Testis (tissue), 3 donors: Measurements from ENCODE around the gene FBLN2. TPM values are rescaled to one million over a fixed set of nuclear protein-coding genes. Genes with fewer than 3 reads are reported as not detected.

ENCODE experiments used
- DNase-seq: peaks from one replicate; pipeline ENCODE4 v3.0.0-alpha.2; 2019
- H3K27ac ChIP-seq, 2 donors: fragments of 200-600 bp; sonication (generic); one replicate each; pipeline ENCODE4 v1.5.1; 2019
- H3K27me3 ChIP-seq: fragments of 200-600 bp; sonication (generic); one replicate; pipeline ENCODE4 v1.5.1; 2019
- H3K36me3 ChIP-seq: fragments of 200-600 bp; sonication (generic); one replicate; pipeline ENCODE4 v1.5.1; 2017; ENCODE audit warnings: low read depth; ENCODE audit errors: missing control alignments
- H3K4me1 ChIP-seq: fragments of 200-600 bp; sonication (generic); one replicate; pipeline ENCODE4 v1.5.1; 2019
- H3K4me3 ChIP-seq, 2 donors: fragments of 200-600 bp; sonication (generic); one replicate each; pipeline ENCODE4 v1.5.1; 2017 to 2019
- H3K9me3 ChIP-seq: fragments of 200-600 bp; sonication (generic); one replicate; pipeline ENCODE4 v1.5.1; 2017
- CTCF ChIP-seq, 3 experiments: fragments of 450-650 bp in 2 of 3; fragments of 200-600 bp in 1 of 3; sonication (generic) in 1 of 3; IDR thresholded peaks; one replicate each; pipeline ENCODE4 v1.5.1; 2016 to 2019; ENCODE audit warnings: antibody characterized with exemption in 3 of 3, mild to moderate bottlenecking in 2 of 3, moderate library complexity in 1 of 3
- POLR2A ChIP-seq: fragments of 450-650 bp; IDR thresholded peaks from one replicate; pipeline ENCODE4 v1.6.1; 2017; ENCODE audit warnings: antibody characterized with exemption, mild to moderate bottlenecking, moderate library complexity
- WGBS, 2 donors: methylation state at CpG; one replicate each; pipeline ENCODE4 v1.1.5; 2018; 5-methylcytosine and 5-hydroxymethylcytosine counted together
- intact Hi-C: fragments of 100-400 bp; cut with DNase I; formaldehyde crosslinking; loops from one replicate; pipeline ENCODE4 v1.15.1; 2023; ENCODE audit warnings: low total_unique reads
- polyA plus RNA-seq: library from polyadenylated mRNA; stranded (reverse); fragments of 350-450 nt; fragmentation: Illumina TruSeq; extraction: RNeasy Lipid Tissue Mini Kit (QIAGEN cat#74804); gene quantifications from one replicate; pipeline ENCODE4 v1.2.3, GENCODE V29; 2014; ENCODE audit warnings: low read depth, low replicate concordance; ENCODE audit not compliant: insufficient read depth
- total RNA-seq, 2 donors: library from RNA; depleted of rRNA; stranded (reverse); fragments of >200 nt; gene quantifications; one replicate each; pipeline ENCODE4 v1.2.3, GENCODE V29; 2016

The FBLN2 gene
- total and polyA plus RNA-seq, 3 donors from 2014 or later: 172 to 334 (median 248) TPM

GRCh38 chr3:13549623-13550422 is 898 bp downstream of the FBLN2 start:
- no peaks in the 10 kb centered on the region for H3K27me3 ChIP-seq
- intact Hi-C loops: no loop called here
- peak overlapping the region; percentile 59 to 63 for H3K4me3 ChIP-seq
- peak overlapping the region in 1 of 2 donors; percentile 83 for H3K27ac ChIP-seq
- TF ChIP-seq CTCF (IDR thresholded peaks at IDR 0.05) (no peak), POLR2A (no peak)
- H3K4me1 ChIP-seq: peaks cover 50% of the 10 kb centered on the region
- no peaks in the 10 kb centered on the region for H3K36me3 ChIP-seq
- DNase-seq: no peak
- no peaks in the 10 kb centered on the region for H3K9me3 ChIP-seq
- 42 to 48% methylated on average over 14 to 18 of the region's 18 CpGs for WGBS, 2 donors

- Histone ChIP-seq H3K9me3 (no peaks in the 10 kb centered on the region), H3K36me3 (no peaks in the 10 kb centered on the region), H3K27me3 (no peaks in the 10 kb centered on the region), H3K4me3 (peak overlapping the region; percentile 59 to 63), H3K4me1 (peaks cover 50% of the 10 kb centered on the region), H3K27ac (peak overlapping the region in 1 of 2 donors; percentile 83)
- 47 to 63% methylated on average over 2 of the region's 2 CpGs for WGBS, 2 donors
- DNase-seq: no peak
- intact Hi-C loops: no loop called here
- no peak for TF ChIP-seq POLR2A
- no peak for TF ChIP-seq CTCF (IDR thresholded peaks at IDR 0.05)
These were observed 1.4 kb downstream of the FBLN2 start for GRCh38 chr3:13550423-13550690.

GRCh38 chr3:13550791-13551360 is 2.0 kb downstream of the FBLN2 start:
- H3K4me1 ChIP-seq: peaks cover 51% of the 10 kb centered on the region
- intact Hi-C loops: no loop called here
- TF ChIP-seq POLR2A (no peak), CTCF (IDR thresholded peaks at IDR 0.05) (no peak)
- no peaks in the 10 kb centered on the region for H3K9me3 ChIP-seq
- H3K36me3 ChIP-seq: no peaks in the 10 kb centered on the region
- no peak overlapping the region for H3K4me3 ChIP-seq
- 64 to 79% methylated on average over 6 to 13 of the region's 13 CpGs for WGBS, 2 donors
- H3K27ac ChIP-seq: peak overlapping the region in 1 of 2 donors; percentile 83
- DNase-seq: no peak
- H3K27me3 ChIP-seq: no peaks in the 10 kb centered on the region

- DNase-seq: peak; percentile 72
- Histone ChIP-seq H3K36me3 (no peaks in the 10 kb centered on the region), H3K27me3 (no peaks in the 10 kb centered on the region), H3K4me3 (no peak overlapping the region), H3K9me3 (no peaks in the 10 kb centered on the region), H3K27ac (peak overlapping the region in 1 of 2 donors; percentile 50), H3K4me1 (peaks cover 47% of the 10 kb centered on the region)
- TF ChIP-seq POLR2A (no peak), CTCF (IDR thresholded peaks at IDR 0.05) (no peak)
- intact Hi-C loops: no loop called here
- WGBS, 2 donors: 57 to 64% methylated on average over 28 of the region's 28 CpGs
These were observed 4.1 kb downstream of the FBLN2 start for GRCh38 chr3:13552857-13553652.
